GM19463 (cell line): ENCODE data around the gene APP.
"Not testable (repeated sequence)": the region's sequence is repeated elsewhere in the genome, so short reads cannot be mapped to it uniquely, and the experiment has no call there.

Source experiments
- ATAC-seq: cut with Tn5 transposase; IDR thresholded peaks from one replicate; pipeline ENCODE4 v1.9.1; 2021; ENCODE audit warnings: mild to moderate bottlenecking, moderate library complexity; ENCODE audit not compliant: unreplicated experiment

Gene APP

DNA sequence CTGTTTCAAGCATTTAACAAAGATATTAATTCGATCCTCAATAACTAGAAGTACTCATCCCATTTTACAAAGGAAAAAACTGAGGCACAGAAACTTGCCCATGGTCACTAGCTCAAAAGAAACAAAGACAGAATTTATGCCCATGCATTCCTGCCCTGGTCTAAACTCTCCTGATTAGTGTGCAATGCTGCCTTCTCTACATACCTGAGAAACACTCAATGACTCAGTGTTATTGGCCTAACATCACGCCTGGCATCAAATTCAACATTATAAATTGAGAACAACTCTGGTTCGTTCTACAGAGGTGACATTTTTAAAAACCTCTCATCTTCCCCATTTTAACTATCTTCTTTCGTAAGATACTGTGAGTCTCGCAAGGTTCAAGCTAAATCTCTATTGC is 5.2 kb downstream of the APP start:
- no peak for ATAC-seq

DNA sequence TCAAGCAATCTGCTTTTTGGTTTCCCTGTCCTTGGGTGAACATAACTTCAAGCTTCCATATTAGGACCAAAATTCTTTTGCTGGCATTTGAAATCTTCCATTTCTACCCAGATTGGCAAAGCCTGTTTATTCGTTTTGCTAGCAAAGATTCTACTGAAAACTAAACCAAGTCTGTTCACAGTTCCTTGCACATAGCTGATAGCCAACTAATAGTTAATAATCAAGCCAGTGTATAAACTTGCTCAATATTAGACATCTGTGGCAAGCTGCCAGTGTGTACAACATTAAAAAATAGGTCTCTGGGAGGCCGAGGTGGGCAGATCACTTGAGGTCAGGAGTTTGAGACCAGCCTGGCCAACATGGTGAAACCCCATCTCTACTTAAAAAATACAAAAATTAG is 6.3 kb downstream of the APP start:
- ATAC-seq: no peak

DNA sequence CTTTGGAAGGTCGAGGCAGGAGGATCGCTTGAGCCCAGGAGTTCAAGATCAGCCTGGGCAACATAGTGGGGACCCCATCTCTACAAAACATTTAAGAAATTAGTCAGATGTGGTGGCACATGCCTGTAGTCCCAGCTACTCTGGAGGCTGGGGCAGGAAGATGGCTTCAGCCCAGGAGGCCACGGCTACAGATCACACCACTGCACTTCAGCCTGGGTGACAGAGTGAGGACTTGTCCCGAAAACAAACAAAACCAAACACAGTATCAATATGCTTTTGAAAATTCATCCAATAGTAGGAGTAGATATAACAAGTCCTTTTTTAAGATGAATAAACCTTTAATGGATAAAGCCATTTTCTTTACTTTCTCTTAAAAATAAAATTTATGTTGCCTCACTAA is 8.5 kb downstream of the APP start:
- no peak for ATAC-seq

DNA sequence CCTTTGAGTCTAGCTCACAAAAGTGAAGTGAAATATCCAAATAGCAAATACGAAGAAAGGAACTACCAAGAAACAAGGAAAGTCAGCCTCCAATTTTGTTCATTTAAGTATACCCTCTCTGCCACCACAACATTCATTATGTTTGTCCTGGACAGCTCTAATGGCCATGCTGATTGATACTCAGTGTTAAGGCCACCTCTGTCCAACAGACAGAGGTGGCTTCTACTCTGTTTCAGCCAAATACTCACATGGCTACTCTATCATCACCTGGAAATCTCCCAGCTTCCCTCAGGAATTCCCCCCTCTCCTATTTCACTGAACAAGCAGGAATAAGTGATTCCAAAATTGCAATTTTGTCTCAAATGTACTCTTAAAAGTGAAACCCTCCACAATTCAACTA is 10.7 kb downstream of the APP start:
- no peak for ATAC-seq

GRCh38 chr21:26157801-26158200 is 12.8 kb downstream of the APP start:
- no peak for ATAC-seq

GRCh38 chr21:26154753-26155152 is 15.8 kb downstream of the APP start:
- no peak for ATAC-seq

GRCh38 chr21:26153758-26154157 is 16.8 kb downstream of the APP start:
- no peak for ATAC-seq

- no peak for ATAC-seq
These were observed 21.7 kb downstream of the APP start for GRCh38 chr21:26148840-26149354.

DNA sequence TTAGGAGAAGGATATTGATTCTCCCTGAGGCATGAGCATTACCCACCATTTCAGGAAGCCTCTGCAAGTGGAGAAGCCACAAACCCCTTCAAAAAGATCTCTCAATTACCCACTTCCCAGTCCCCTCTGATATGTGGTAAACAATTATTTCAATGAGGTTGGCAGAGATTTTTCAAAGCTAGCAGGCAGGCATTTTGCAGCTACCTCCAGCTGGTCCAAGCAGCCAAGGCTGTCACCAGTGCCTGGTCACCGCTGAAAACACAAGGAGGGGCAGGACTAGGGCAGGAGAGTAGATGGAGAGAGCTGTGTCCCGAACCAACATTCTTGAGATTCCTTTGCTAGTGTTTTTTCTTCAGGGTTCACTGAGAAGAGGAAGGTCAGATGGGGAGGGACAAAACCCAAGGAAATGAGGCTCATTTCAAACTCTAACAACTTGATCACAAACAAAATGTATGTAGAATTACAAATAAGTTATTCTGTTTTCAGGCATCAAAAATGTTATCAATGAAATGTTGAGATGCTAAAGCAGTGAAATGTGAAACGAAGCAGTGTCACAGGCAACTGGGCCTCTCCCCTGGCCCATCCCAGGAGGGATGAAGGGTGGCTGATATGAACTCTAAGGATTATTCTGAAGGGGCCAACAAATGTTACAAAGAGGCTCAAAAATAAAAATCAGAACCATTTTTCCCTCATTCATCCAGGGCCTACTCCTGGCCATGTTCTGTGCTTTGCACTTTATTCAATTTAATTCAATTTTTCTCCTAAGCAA is 22.3 kb downstream of the APP start:
- ATAC-seq: no peak

GRCh38 chr21:26147535-26147934 is 23.0 kb downstream of the APP start:
- ATAC-seq: no peak

DNA sequence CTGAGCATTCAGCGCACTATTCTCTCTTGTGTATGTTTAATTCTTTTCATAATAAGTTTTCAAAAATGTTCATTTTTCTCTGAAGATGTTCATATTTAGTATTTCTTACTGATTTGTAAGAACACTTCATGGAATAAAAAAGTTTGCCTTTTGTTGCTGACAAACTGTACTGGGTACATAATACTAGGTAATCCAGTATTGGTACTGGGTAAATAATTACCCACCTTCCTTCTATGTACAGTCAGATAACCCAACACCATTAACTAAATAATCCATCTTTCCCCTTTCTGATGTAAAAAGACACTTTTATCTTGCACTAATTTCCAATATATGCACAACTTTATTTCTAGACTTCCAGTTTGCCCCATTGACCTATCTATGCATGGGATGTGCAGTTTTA is 23.9 kb downstream of the APP start:
- ATAC-seq: no peak

- ATAC-seq: no peak
These were observed 26.5 kb downstream of the APP start for GRCh38 chr21:26144031-26144430.

GRCh38 chr21:26142363-26142762 is 28.2 kb downstream of the APP start:
- no peak for ATAC-seq

GRCh38 chr21:26140926-26141325 is 29.6 kb downstream of the APP start:
- no peak for ATAC-seq

GRCh38 chr21:26140164-26140579 is 30.4 kb downstream of the APP start:
- ATAC-seq: no peak

DNA sequence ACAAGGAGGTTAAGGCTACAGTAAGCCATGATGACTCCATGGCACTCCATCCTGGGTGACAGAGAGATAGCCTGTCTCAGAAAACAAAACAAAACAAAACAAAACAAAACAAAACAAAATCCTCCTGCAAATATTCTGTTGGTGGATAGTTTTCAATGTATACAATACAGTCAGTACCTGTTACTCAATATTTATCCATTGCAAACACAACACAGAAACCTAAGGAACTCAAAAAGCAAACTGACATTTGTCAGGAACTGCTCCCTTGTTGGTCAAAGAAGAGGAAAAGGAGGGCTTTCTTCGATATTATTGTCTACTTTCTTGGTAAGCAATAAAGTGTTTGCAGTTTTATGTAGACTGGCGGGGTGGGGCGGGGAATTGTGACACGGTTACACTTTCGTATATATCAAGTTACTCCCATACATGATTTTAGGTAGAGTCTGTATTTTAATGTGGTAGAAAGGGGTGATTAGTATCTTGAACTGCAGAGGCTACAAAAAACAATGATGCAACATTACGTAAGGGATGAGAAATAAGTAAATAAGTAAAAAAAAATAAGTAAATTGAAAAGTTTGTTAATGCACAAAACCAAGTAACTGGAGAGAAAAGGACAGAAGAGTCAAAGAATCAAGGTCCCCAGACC is 31.8 kb downstream of the APP start:
- no peak for ATAC-seq

DNA sequence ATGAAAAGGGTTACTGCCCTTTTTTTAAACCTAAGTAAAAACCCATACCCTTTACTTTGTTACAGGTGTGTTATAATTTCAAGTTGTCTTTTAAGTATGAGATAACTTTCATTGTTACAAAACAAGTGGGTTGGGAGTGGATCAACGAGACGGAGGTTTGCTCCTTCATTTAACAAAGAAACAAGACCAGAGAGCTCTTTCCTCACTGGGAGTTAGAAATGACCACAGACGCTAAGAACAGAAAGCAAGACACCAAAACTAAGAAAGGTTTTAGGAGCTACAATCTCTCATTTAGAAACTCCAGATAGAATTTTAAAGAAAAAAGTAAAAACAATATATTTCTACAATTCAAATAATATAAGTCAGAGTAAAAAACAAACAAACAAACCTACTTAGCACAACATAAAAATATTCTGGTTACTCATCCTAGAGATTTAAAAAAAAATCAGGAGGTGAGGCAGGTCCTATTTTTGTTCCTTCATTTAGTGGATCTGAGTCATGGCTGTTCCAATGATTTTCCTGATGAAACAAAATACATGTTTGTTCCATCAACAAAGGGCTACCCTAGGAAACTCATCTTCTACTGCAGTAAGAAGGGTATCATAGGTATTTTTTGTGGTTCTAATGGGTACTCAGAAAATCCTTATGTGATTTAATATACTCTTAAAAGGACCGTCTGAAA is 33.0 kb downstream of the APP start:
- no peak for ATAC-seq

DNA sequence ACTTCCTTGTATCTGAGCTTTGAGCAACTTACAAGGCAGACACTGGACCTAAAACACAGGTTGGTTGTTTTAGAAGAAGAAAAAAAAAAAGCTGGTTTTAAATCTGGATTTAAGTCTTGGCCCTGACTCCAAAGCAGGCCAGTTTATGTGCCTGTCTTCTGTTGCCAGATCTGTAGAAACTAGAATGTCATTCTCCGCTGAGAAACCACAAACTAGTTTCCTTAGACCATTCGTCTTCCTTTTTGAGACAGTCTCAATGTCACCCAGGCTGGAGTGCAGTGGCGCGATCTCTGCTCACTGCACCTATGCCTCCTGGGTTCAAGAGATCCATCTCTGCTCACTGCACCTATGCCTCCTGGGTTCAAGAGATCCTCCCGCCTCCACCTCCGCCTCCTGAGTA is 33.9 kb downstream of the APP start:
- ATAC-seq: peak; percentile 92

DNA sequence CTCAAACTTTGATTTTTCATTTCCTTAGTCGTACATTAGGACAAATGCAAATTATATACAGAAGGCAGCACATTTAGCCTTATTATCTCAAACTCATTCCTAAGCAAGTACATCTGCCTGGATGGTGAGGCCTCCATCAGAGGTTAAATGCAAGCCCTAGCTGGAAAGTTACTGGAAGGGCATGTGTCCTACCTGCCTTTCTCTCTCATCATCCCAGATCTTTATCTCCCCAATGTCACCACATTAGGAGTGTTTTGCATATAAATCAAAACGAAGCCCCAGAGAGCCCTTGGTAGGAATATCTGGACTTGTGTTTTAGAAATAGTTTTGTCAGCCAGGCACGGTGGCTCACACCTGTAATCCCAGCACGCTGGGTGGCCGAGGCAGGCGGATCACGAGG is 35.0 kb downstream of the APP start:
- ATAC-seq: no peak

- no peak for ATAC-seq
These were observed 39.0 kb downstream of the APP start for GRCh38 chr21:26131554-26131953.

GRCh38 chr21:26131053-26131452 is 39.5 kb downstream of the APP start:
- ATAC-seq: not testable (repeated sequence)
